GM19193 (cell line): ENCODE data around the gene SQOR.

Experiments used
- POLR2A ChIP-seq: IDR thresholded peaks from 4 replicates; pipeline ENCODE4 v1.6.1; 2011; ENCODE audit not compliant: insufficient read depth, insufficient read length; ENCODE audit errors: extremely low read depth

The SQOR gene

GRCh38 chr15:45704329-45705249 is 69.8 kb downstream of the SQOR start:
- TF ChIP-seq POLR2A: no peak

GRCh38 chr15:45705510-45706473 is 71.0 kb downstream of the SQOR start:
- TF ChIP-seq POLR2A: no peak

GRCh38 chr15:45710657-45711056 is 75.8 kb downstream of the SQOR start:
- TF ChIP-seq POLR2A: no peak

GRCh38 chr15:45714590-45715488 is 80.0 kb downstream of the SQOR start:
- TF ChIP-seq POLR2A: no peak

DNA sequence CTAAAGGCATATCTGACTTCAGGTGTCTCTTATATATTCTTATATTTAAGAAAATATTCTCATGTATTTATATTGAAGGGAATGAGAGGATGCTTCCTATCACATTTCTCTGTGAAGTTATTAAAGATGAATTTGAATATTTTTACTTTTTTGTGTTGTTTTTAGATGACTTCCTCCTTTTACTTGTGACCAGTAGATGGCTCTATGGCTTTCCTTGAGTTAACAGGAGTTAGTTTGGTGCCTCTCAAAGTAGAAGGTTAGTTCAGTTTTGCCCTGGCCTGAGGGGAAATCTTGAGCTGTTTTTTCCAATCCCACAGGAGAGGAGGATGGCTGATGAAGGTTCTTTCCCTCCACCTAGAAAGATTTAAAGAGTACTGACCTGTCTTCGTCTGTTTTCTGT is 80.7 kb downstream of the SQOR start:
- TF ChIP-seq POLR2A: no peak

DNA sequence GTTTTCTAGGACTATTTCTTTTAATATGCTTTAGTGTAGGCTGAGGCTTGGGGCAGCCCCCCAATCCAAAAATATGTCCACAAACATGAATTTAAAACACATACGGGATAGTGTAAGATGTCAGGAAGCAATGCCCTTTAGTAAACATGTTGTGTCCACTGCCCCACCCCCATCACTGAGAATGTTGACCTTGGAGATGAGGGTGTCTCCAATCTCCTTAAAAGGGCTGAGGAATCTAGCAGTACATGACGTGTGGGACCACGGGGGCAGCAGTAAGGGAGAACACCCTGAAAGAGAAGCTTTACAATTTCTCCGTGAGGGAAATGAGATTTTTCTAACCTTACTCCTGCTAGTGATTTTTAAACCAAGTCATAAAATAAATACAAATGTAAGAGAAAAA is 84.7 kb downstream of the SQOR start:
- TF ChIP-seq POLR2A: no peak

DNA sequence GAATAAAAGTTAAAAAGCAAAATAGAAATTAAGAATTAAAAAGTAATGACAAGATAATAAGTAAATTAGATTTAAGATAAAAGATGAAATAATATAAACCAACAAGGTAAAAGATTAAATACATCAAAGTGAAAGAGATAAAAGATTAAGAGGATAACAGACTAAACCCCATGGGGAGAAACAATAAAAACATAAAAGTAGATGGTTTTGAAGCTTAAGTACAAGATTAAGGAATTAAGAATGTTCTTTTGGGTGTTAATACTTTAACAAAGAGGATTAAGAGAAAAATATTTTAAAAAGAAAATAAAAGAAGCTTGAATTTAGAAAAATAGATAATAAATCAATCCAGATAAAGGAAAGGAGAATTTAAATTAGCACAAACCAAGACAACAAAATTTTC is 85.4 kb downstream of the SQOR start:
- no peak for TF ChIP-seq POLR2A

GRCh38 chr15:45728641-45729040 is 93.8 kb downstream of the SQOR start:
- no peak for TF ChIP-seq POLR2A

DNA sequence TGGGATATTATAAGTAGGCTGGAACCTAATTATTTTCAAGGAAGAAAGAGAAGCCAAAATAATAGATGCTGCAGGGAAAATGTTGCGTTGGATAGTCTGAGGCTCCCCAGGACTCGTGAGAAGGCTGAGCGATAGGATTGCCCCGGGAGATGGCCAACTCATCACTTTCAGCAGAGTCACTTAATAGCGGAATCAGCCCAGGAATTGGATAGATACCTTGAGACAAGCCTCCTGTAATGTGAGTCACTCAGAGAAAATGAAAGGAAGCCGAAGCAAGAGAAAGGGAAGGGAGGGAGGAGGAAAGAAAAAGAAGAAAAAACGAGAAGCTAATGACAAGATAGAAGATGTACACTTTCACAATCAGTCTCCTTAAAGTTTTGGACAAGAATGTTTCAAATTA is 94.3 kb downstream of the SQOR start:
- TF ChIP-seq POLR2A: no peak

DNA sequence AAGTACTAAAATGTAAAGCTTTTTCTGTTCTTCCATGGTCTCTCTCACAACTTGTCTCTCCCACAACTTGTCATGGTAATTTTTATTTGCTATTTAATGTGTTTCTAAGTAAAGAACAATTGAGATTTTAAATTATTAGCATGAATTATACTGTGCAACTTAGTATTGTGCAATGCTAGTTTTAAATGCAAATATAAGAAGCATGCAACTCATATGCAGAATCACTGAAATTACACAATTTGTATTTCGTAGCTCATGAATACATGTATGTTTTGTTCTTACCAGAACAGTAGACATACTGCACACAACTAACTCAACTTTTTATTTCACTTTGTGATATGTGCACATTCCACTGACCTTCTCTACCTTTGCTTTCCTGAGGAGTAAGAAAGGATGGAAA is 96.5 kb downstream of the SQOR start:
- TF ChIP-seq POLR2A: no peak

DNA sequence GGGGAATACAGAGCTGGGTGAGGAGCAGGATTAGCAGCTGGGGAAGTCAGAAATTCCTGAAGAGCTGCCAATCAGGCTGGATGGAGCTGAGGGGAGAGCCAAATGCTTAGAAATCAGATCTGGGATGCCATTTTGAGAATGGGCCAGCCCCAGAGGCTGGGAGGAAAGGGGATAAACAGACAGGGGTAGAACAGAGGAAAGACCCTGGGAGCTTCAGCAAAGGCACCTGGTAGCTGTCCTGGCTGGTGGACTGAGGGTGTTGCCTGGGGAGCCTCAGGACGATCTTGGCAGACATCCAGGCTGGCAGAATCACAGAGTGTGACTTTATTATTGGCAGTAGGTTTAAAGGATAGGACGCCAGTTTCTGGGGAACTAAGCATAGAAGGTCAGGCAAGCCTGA is 97.8 kb downstream of the SQOR start:
- no peak for TF ChIP-seq POLR2A

DNA sequence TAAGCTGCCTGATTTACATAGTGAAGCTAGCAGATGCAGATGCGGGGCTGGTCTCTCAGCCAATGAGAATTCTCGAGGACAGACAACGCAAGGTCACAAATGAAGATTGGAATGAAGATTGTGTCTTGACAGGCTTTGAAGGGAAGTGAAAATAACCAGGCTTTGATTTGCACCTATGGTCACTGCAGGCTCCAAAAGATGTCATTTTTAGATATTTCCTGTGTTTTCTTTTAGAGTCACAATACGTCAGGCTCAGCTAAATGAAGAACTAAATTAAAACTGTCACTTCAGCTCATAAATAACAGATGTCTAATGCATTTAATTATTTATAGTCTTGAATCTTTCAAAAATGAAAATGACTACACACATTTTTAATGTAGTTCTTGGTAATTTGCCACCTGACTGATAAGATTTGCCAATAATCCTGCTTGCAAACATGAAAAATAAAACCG is 99.5 kb downstream of the SQOR start:
- TF ChIP-seq POLR2A: no peak
